NCI-H1105 (cell line): ENCODE measurements around the gene FLNB.

ENCODE experiments used
- DNase-seq: peaks from one replicate; lab custom pipeline; 2025; lab: John Stamatoyannopoulos, UW

FLNB gene

DNA sequence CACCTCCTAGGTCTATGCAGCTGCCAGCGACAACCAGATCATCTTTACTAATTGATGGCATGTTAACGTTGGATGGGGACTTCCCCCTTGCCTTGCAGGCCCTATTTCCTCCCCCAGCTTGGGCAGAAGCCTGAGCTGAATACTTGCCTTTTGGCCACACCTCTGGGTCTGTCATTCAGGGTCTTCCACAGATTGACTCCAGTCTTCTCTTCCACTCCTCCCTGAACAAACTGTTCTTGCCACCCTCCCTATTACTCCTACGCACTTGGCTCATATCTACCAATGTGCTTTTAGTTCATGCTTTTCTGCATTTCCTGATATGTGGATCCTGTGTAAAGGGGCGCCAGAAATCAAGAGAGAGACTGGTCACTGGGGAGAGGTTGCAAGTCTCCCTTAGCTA is 129.1 kb downstream of the FLNB start:
- DNase-seq: no peak

DNA sequence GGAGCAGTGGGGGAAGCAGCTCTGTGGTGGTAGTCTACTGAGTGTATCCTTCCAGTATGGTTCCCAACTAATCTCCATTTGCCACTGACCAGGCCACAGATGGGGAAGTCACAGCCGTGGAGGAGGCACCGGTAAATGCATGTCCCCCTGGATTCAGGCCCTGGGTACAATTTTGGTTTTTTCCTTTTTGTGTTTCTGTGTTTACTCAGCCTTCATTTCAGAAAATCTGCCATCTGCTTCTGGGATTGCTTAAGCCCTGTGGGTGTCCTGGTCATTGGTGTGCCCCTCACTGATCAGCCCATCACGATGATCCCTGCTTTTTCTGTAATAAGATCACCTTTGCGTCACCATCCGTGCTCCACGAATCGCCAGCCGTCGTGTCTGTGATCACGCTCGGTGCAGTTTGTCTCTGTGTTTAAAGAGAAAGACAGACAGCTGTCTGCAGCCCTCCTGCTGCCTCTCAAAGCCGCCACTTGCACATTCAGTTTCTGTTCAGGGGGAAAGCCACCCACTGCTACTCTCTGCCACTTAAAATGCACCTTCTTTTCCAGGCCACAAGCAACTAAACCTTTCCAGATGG is 133.6 kb downstream of the FLNB start:
- no peak for DNase-seq

- DNase-seq: no peak
These were observed 135.3 kb downstream of the FLNB start for GRCh38 chr3:58143417-58144055.

GRCh38 chr3:58144478-58145325 is 136.5 kb downstream of the FLNB start:
- no peak for DNase-seq

DNA sequence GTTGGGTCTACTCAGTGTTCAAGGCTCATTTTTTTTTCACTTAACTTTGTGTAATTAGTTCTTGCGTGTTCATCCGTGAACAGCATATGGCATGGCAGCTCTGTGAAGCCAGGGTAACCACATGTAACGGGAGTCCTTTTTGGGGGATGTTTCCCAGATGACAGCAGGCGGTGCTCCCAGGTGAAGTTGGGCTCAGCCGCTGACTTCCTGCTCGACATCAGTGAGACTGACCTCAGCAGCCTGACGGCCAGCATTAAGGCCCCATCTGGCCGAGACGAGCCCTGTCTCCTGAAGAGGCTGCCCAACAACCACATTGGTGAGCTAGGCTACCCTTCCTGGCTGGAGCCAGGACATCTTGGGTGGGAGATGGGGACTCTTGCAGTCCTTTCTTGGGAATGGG is 139.8 kb downstream of the FLNB start:
- DNase-seq: no peak

- no peak for DNase-seq
These were observed 142.0 kb downstream of the FLNB start for GRCh38 chr3:58150130-58150809.

DNA sequence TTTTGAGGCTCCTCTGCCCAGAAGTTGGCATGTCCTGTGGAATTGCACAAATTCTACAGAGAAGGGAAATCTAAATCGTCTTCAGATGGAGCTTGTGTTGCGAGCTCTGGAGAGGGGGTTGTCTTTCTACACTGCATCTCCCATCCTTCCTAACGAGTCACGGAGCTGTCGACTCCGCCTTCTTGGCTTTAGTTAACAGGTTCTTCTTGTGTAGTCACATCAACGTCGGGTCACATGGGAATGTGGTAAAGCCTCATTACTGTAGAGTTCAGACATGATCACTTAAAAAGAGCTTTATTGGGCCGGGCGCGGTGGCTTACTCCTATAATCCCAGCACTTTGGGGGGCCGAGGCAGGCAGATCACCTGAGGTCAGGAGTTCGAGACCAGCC is 142.6 kb downstream of the FLNB start:
- no peak for DNase-seq

DNA sequence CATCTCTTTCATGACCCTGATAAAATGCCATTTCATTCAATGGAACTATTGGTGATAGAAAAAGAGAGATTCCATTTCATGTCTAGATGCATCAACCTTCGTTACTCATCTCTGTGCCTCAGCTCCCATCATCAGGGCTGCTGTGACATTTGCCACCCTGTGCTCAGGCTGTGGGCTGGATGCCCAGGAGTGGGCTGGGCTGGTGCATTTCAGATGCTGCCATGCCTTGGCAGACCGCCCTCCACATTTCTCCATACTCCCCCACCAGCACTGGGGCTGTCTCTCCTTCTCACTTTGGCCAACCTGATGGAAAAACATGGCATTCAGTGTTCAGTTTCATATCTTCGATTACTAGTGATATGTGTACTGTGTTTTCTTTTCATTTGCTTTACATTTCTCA is 143.4 kb downstream of the FLNB start:
- DNase-seq: no peak

DNA sequence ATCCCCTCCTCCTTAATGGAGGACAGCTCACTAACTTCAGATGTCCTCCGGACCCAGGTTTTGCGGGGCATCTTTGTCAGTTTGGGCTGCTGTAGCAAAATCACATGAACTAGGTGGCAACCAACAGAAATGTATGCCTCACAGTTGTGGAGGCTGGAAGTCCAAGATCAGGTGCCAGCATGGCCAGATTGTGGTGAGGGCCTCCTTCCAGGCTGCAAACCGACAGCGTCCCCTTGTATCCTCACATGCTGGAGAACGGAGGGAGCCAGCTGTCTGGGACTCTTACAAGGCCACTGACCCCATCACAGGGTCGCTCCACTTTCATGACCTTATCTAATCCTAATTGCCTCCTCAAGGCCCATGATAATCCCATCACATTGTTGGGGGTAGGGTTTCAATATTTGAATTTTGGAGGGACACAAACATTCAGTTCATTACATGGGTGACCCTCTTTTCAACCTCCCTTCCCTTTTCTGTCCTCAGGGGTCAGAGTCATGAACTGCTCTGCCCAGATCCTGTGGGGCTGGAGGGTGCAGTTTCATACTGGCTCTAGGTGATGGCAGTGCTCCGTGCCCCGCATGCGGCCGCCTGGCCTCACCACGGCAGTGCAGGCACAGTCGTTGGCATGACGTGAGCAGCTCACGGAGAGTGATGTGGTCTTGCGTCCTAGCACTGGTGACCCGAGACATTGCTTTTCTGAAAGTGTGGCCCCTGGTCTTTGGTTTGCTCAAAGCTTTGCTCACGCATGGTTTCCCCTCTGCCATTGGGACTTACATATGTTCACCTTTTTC is 144.2 kb downstream of the FLNB start:
- no peak for DNase-seq

DNA sequence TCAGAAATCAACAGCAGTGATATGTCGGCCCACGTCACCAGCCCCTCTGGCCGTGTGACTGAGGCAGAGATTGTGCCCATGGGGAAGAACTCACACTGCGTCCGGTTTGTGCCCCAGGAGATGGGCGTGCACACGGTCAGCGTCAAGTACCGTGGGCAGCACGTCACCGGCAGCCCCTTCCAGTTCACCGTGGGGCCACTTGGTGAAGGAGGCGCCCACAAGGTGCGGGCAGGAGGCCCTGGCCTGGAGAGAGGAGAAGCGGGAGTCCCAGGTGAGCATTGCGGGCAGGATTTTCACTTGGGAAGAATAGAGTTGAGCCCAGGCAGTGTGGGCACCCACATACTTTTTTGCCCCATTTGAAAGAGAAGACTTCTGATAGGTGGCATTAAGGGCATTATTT is 145.1 kb downstream of the FLNB start:
- DNase-seq: no peak

DNA sequence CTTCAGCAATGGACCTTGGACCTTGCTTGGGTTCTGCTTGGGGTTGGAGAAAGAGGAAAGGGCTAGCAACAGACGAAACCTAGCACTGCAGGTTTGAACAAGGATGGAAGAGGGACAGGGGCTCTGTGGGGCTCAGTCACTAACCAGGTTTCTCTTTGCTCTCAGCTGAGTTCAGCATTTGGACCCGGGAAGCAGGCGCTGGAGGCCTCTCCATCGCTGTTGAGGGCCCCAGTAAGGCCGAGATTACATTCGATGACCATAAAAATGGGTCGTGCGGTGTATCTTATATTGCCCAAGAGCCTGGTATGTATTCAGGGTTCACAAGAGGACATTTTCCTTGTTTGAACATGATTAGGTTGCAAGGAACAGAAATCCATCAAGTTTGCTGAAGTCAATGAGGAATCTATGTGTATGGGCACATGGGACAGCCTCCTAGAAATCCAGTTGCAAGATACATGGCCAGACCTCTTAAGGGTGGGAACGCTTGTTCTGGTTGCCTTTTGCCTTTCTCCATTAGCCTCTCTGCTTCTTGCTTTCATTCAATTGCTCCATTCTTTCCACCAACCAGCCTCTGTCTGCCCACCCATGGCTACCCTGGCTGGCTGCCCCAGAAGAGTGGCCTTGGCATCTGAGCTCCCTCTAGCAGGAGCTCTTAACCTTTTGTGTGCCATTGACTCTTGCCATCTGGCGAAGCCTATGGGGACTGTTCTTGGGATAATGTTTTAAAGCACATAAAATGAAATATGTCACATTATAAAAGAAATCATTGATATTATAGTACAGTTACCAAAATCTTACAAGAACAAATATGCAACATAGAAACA is 146.6 kb downstream of the FLNB start:
- no peak for DNase-seq

GRCh38 chr3:58155838-58156237 is 147.6 kb downstream of the FLNB start:
- DNase-seq: no peak

DNA sequence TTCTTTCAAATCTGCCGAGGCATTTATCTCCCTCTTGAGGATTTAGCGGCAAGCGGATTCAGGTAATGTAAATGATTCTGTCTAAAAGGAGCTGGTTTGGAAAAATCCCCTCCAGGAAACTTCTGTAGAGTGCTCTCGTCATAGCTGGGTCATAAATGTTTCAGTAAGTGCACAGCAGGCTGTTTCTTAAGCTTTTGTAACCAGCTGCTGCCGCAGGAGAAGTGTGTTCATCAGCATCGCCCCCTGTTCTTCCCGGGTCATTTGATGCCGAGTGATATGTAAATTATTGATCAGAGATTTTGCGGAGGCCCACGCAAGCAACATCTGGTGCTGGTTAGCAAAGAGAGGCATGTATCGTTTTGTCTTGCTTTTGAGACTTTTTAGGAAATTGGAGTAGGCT is 149.5 kb downstream of the FLNB start:
- no peak for DNase-seq

GRCh38 chr3:58158442-58159153 is 150.4 kb downstream of the FLNB start:
- no peak for DNase-seq

GRCh38 chr3:58160399-58160798 is 152.2 kb downstream of the FLNB start:
- DNase-seq: no peak

DNA sequence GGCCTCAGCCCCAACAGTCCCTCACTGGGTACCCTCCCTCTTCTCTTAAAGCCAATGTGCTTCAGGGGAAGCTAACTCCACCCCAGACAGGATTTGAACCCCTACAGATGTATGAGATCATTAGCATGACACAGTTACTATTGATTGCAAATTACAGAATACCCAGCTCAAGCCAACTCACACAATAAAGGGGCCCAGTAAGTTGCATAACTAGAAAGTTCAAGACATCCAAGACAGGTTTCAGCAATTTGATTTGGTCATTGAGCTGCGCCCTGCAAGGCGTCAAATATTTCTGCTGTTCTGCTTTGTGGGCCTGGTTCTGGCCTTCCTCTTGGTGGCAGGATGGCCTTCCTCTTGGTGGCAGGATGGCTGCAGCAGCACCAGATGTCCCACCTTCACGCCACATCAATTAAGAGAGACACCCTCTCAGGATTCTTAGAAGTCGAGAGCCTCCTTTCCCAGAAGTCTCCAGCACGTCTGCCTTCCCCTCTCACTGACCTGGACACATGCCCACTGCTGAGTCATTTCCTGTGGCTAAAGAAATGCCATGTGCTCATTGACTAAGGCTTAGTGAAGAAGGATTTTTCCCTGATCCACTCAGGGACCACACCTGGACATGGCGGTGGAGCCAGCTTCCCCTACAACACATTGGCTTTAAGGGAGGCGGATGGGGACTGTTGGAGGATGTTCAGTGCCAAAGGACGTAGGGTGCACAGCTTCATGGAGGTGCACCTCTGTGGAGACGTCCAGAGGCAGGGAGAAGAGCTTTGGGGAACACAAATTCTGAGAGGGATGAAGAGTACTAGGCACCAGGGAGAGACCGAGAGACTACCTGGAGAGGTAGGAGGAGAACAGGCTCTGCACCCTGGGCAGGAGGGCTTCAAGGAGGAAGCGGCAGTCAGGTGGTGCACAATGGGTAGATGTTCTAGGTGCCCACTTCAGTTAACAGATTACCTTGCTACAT is 153.5 kb downstream of the FLNB start:
- DNase-seq: no peak

DNA sequence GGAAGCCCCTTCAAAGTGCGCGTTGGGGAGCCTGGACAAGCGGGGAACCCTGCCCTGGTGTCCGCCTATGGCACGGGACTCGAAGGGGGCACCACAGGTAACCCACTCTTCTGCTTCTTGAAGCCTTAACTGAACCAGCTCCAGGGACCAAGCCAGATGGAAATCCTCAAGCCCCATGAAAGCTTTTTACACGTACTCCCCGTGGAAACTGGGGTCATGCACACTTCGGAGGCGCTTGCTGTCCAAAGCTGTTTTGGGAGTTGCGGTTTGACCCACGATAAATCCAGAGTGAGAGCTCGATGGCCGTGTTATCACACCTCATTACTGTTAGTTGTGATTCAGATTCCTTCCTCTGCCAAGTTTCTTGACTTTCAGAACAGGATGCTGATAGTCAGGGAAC is 155.0 kb downstream of the FLNB start:
- DNase-seq: no peak

- no peak for DNase-seq
These were observed 156.1 kb downstream of the FLNB start for GRCh38 chr3:58164199-58164879.
